ENCODE results near the gene PRCP. TPM values are rescaled to one million over a fixed set of nuclear protein-coding genes. Genes with fewer than 3 reads are reported as not detected.
A peak's percentile ranks its signal among the peaks of the same experiment; 100 is the strongest.

PRCP gene
- total RNA-seq, 2 donors from 2014 or later: 46.8 to 55.9 TPM

DNA sequence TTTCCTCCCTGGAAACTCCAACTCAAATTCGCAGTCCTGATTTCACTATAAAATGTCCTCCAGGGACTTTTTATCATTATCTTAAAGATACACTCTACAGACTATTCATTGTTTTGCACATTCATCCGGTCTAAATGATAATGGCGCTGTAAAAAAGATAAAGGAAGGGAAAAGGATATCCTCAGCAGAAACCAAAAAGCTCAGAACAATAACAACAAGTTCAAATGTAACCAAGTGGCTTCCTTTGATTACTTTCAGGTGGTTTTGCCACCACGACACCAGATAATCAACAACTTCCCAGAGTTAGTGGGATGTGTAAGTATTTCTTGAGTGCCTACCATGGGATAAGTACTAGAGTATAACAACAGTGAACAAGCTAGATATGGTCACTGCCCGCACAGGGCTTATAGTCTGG, 26.3 kb downstream of the PRCP start:
- no peak for TF ChIP-seq CTCF (IDR thresholded peaks at IDR 0.05)
- Histone ChIP-seq H3K4me3 (no peak overlapping the region), H3K27ac (no peak overlapping the region), H3K36me3 (no peaks in the 10 kb centered on the region), H3K9me3 (no peaks in the 10 kb centered on the region), H3K4me1 (ENCODE audit: control insufficient read depth in 1 of 2, low read depth in 2 of 2) (no peaks in the 10 kb centered on the region), H3K27me3 (replicated peaks; ENCODE audit: insufficient read depth) (no peaks in the 10 kb centered on the region)
- DNase-seq (ENCODE audit: low spot score) (no peak), ATAC-seq (ENCODE audit: insufficient number of reproducible peaks, low FRiP score, low read depth) (no peak)

- DNase-seq (ENCODE audit: low spot score) (no peak), ATAC-seq (ENCODE audit: insufficient number of reproducible peaks, low FRiP score, low read depth) (no peak)
- TF ChIP-seq CTCF (IDR thresholded peaks at IDR 0.05): no peak
- Histone ChIP-seq H3K4me1 (ENCODE audit: control insufficient read depth in 1 of 2, low read depth in 2 of 2) (no peaks in the 10 kb centered on the region), H3K36me3 (no peaks in the 10 kb centered on the region), H3K9me3 (no peaks in the 10 kb centered on the region), H3K27me3 (replicated peaks; ENCODE audit: insufficient read depth) (no peaks in the 10 kb centered on the region), H3K4me3 (no peak overlapping the region), H3K27ac (no peak overlapping the region)
These were observed 27.7 kb downstream of the PRCP start for GRCh38 chr11:82872377-82873150.

DNA sequence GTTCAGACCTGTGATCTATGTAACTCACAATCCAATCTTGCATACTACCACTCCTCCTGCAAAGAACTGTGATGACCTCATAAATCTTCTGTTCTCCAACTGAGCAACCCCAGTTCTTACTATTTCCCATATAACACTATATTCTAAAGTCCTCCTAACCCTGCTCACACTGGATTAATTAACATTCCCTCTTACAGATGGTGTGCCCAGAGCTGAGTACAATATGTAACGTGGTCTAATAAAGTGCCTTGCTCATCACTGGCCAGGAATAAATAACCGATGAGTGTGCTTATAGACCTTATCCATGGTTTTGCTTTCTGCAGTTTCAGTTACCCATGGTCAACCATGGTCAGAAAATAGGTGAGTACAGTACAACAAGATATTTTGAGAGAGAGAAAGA, 28.6 kb downstream of the PRCP start:
- H3K27ac ChIP-seq: no peak overlapping the region
- no peaks in the 10 kb centered on the region for H3K36me3 ChIP-seq
- no peak overlapping the region for H3K4me3 ChIP-seq
- DNase-seq (ENCODE audit: low spot score) (no peak), ATAC-seq (ENCODE audit: insufficient number of reproducible peaks, low FRiP score, low read depth) (no peak)
- H3K9me3 ChIP-seq: no peaks in the 10 kb centered on the region
- no peaks in the 10 kb centered on the region for H3K27me3 ChIP-seq (replicated peaks; ENCODE audit: insufficient read depth)
- no peaks in the 10 kb centered on the region for H3K4me1 ChIP-seq (ENCODE audit: control insufficient read depth in 1 of 2, low read depth in 2 of 2)
- TF ChIP-seq CTCF (IDR thresholded peaks at IDR 0.05): no peak

GRCh38 chr11:82869657-82870056, 30.6 kb downstream of the PRCP start:
- H3K27ac ChIP-seq: no peak overlapping the region
- no peaks in the 10 kb centered on the region for H3K4me1 ChIP-seq (ENCODE audit: control insufficient read depth in 1 of 2, low read depth in 2 of 2)
- TF ChIP-seq CTCF (IDR thresholded peaks at IDR 0.05): no peak
- H3K4me3 ChIP-seq: no peak overlapping the region
- H3K9me3 ChIP-seq: no peaks in the 10 kb centered on the region
- H3K36me3 ChIP-seq: no peaks in the 10 kb centered on the region
- no peaks in the 10 kb centered on the region for H3K27me3 ChIP-seq (replicated peaks; ENCODE audit: insufficient read depth)
- no peak for ATAC-seq (ENCODE audit: insufficient number of reproducible peaks, low FRiP score, low read depth)
- no peak for DNase-seq (ENCODE audit: low spot score)

- Histone ChIP-seq H3K27me3 (replicated peaks; ENCODE audit: insufficient read depth) (no peaks in the 10 kb centered on the region), H3K4me3 (peak overlapping the region; percentile 67), H3K27ac (no peak overlapping the region), H3K9me3 (no peaks in the 10 kb centered on the region), H3K4me1 (ENCODE audit: control insufficient read depth in 1 of 2, low read depth in 2 of 2) (peaks cover 3 to 6% of the 10 kb centered on the region in 2 donors), H3K36me3 (no peaks in the 10 kb centered on the region)
- DNase-seq (ENCODE audit: low spot score) (peak; percentile 72), ATAC-seq (ENCODE audit: insufficient number of reproducible peaks, low FRiP score, low read depth) (no peak)
- peak; percentile 66 for TF ChIP-seq CTCF (IDR thresholded peaks at IDR 0.05)
These were observed 32.6 kb downstream of the PRCP start for GRCh38 chr11:82867495-82868082.

All from thoracic aorta (tissue), 2 donors.